ENCODE measurements around the gene CXCR4. TPM values are rescaled to one million over a fixed set of nuclear protein-coding genes. Genes with fewer than 3 reads are reported as not detected.

Gene CXCR4
- total RNA-seq, 4 donors from 2014 or later = 4.9 to 446 (median 22.2) TPM

- Histone ChIP-seq H3K9me3 (no peaks in the 10 kb centered on the region), H3K4me3 (no peak overlapping the region), H3K4me1 (peaks cover 0 to 44% (median 13%) of the 10 kb centered on the region in 4 donors), H3K36me3 (no peaks in the 10 kb centered on the region), H3K27ac (peak overlapping the region in 3 of 4 donors; percentile 26 to 97 (median 92)), H3K27me3 (no peaks in the 10 kb centered on the region)
- TF ChIP-seq POLR2A (IDR thresholded peaks at IDR 0.05) = no peak
- TF ChIP-seq CTCF (IDR thresholded peaks at IDR 0.05) = no peak
- no peak for DNase-seq
Observed at GRCh38 chr2:136139631-136140030, 21.7 kb upstream of the CXCR4 start.

DNA sequence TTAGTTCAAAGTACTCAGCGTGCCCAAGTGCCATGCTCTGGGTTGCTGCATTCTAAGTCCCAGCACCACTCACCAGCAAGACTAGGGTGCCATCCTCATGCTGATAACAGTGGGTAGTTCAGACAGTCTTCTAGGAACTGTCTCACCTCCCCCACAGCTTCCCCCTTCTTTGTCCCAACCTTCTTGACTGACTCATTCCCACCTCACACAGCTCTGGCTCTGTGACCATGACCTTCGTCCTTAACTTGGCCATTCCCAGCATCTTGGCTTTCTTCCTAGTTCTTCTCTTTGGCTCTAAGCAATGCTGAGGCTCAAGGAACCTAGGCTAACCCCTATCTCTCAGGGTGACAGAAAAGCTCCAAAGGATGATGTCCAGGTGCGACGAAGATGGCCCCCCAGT is 20.0 kb upstream of the CXCR4 start:
- no peak overlapping the region for H3K4me3 ChIP-seq
- H3K27me3 ChIP-seq = no peaks in the 10 kb centered on the region
- no peaks in the 10 kb centered on the region for H3K9me3 ChIP-seq
- peaks cover 0 to 60% (median 18%) of the 10 kb centered on the region in 4 donors for H3K4me1 ChIP-seq
- H3K27ac ChIP-seq = peak overlapping the region; percentile 84 to 97 (median 90)
- TF ChIP-seq CTCF (IDR thresholded peaks at IDR 0.05) (no peak), POLR2A (IDR thresholded peaks at IDR 0.05) (no peak)
- no peaks in the 10 kb centered on the region for H3K36me3 ChIP-seq
- no peak for DNase-seq

- no peaks in the 10 kb centered on the region for H3K36me3 ChIP-seq
- peaks cover 0 to 65% (median 18%) of the 10 kb centered on the region in 4 donors for H3K4me1 ChIP-seq
- no peak overlapping the region for H3K4me3 ChIP-seq
- H3K9me3 ChIP-seq = no peaks in the 10 kb centered on the region
- no peaks in the 10 kb centered on the region for H3K27me3 ChIP-seq
- peak overlapping the region; percentile 84 to 97 (median 90) for H3K27ac ChIP-seq
- TF ChIP-seq POLR2A (IDR thresholded peaks at IDR 0.05) (no peak), CTCF (IDR thresholded peaks at IDR 0.05) (peak in 3 of 6 experiments; percentile 2 to 18 (median 6))
- no peak for DNase-seq
Observed at GRCh38 chr2:136136931-136137330, 19.0 kb upstream of the CXCR4 start.

- H3K27ac ChIP-seq = peak overlapping the region; percentile 84 to 97 (median 90)
- DNase-seq = peak in 2 of 3 donors; percentile 90 to 95
- no peaks in the 10 kb centered on the region for H3K27me3 ChIP-seq
- no peak overlapping the region for H3K4me3 ChIP-seq
- H3K9me3 ChIP-seq = no peaks in the 10 kb centered on the region
- H3K4me1 ChIP-seq = peaks cover 0 to 65% (median 18%) of the 10 kb centered on the region in 4 donors
- no peaks in the 10 kb centered on the region for H3K36me3 ChIP-seq
- no peak for TF ChIP-seq CTCF (IDR thresholded peaks at IDR 0.05)
- TF ChIP-seq POLR2A (IDR thresholded peaks at IDR 0.05) = peak; percentile 26 to 67
Observed at GRCh38 chr2:136135921-136136906, 18.3 kb upstream of the CXCR4 start.

GRCh38 chr2:136135462-136135861 is 17.5 kb upstream of the CXCR4 start:
- H3K27me3 ChIP-seq = no peaks in the 10 kb centered on the region
- no peak overlapping the region for H3K4me3 ChIP-seq
- H3K9me3 ChIP-seq = no peaks in the 10 kb centered on the region
- H3K27ac ChIP-seq = peak overlapping the region; percentile 84 to 97 (median 90)
- TF ChIP-seq CTCF (IDR thresholded peaks at IDR 0.05) (no peak), POLR2A (IDR thresholded peaks at IDR 0.05) (no peak)
- H3K36me3 ChIP-seq = no peaks in the 10 kb centered on the region
- DNase-seq = no peak
- peaks cover 0 to 65% (median 18%) of the 10 kb centered on the region in 4 donors for H3K4me1 ChIP-seq

All from Peyer's patch (tissue), 4 donors.